ENCODE measurements around the gene CCDC201.

- TF ChIP-seq CTCF (IDR thresholded peaks at IDR 0.05; ENCODE audit: low read length) (no peak), EZH2 (IDR thresholded peaks at IDR 0.05; ENCODE audit: borderline replicate concordance, low read length) (no peak)
Measured at GRCh38 chr7:45888993-45889366, 16.1 kb upstream of the CCDC201 start.

Data from OCI-LY1 (cell line).